Prostate gland (tissue), 2 donors: ENCODE results near the gene MAD1L1. TPM values are rescaled to one million over a fixed set of nuclear protein-coding genes. Genes with fewer than 3 reads are reported as not detected.

Experiments
- DNase-seq: peaks from one replicate; pipeline ENCODE4 v3.0.0-alpha.2; 2019; ENCODE audit warnings: low spot score
- H3K27ac ChIP-seq, 2 donors: fragments of 200-600 bp; sonication (generic); 2 replicates each; pipeline ENCODE4 v1.5.1; 2017 to 2019
- H3K27me3 ChIP-seq: fragments of 200-600 bp; sonication (generic); replicated peaks from 2 replicates; pipeline ENCODE4 v1.5.1; 2019; ENCODE audit not compliant: insufficient read depth
- H3K36me3 ChIP-seq, 2 donors: fragments of 200-600 bp; sonication (generic); 1 replicate in 1 of 2; 2 replicates in 1 of 2; pipeline versions ENCODE4 v1.5.1 to v1.8.1; 2017 to 2019
- H3K4me1 ChIP-seq: fragments of 200-600 bp; sonication (generic); replicated peaks from 2 replicates; pipeline ENCODE4 v1.5.1; 2019
- H3K4me3 ChIP-seq, 2 donors: fragments of 200-600 bp; sonication (generic); 2 replicates each; pipeline ENCODE4 v1.5.1; 2017 to 2019
- H3K9me3 ChIP-seq: fragments of 200-600 bp; sonication (generic); 2 replicates; pipeline ENCODE4 v1.5.1; 2017
- CTCF ChIP-seq, 4 experiments: fragments of 200-600 bp in 2 of 4; fragments of 450-650 bp in 2 of 4; sonication (generic) in 2 of 4; IDR thresholded peaks; 1 replicate in 3 of 4; 2 replicates in 1 of 4; pipeline ENCODE4 v1.5.1; 2016 to 2019; ENCODE audit warnings: antibody characterized with exemption in 4 of 4, mild to moderate bottlenecking in 2 of 4, moderate library complexity in 2 of 4
- POLR2A ChIP-seq: fragments of 450-650 bp; IDR thresholded peaks from one replicate; pipeline ENCODE4 v1.6.1; 2016; ENCODE audit warnings: antibody characterized with exemption, mild to moderate bottlenecking
- POLR2AphosphoS5 ChIP-seq: sonication (generic); formaldehyde crosslinking; IDR thresholded peaks from one replicate; pipeline ENCODE4 v1.6.1; 2017; ENCODE audit warnings: antibody characterized with exemption
- WGBS: methylation state at CpG from one replicate; pipeline ENCODE4 v1.1.5; 2018; 5-methylcytosine and 5-hydroxymethylcytosine counted together
- intact Hi-C: fragments of 100-400 bp; cut with DNase I; formaldehyde crosslinking; loops from one replicate; pipeline ENCODE4 v1.14.2; 2022
- total RNA-seq, 2 donors: library from RNA; depleted of rRNA; stranded (reverse); fragments of >200 nt; gene quantifications; one replicate each; pipeline ENCODE4 v1.1.0, GENCODE V29; 2016

MAD1L1 gene
- total RNA-seq, 2 donors from 2014 or later: 79.3 to 91.9 TPM

DNA sequence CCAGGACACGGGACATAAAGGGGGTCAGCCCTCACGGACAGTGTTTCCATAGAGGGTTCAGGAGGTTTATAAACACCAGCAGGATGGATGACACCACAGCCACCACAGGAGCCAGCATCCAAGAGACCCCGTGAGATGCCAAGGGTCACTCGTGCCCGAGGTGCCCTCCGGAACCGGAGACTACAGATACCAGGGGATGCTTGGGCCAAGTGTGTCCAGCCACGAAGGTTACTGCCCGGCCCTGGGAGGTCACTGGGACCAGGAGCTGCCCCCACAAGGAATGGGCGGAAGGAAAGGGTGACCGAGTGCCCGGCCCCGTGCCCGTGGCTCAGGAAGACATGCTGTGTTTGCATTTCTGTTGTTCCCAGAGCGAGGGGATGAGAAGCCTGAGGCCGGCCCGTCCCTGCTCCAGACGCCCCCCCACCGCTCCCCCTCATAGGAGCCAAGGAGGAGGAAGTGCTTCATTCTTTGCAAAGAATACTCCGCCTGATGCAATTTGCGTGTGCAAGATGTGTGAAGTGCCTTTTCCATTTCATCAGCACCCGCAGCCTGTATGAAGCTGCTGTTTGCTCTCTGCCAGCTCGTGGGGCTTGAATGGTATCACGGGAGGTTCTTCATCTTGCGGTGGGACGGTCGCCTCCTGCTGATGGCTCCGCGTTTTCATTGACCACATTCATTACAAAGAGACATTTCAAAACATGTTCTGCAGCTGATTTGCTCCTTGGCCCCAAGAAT, 386.2 kb downstream of the MAD1L1 start:
- no peaks in the 10 kb centered on the region for H3K9me3 ChIP-seq
- no peaks in the 10 kb centered on the region for H3K4me1 ChIP-seq
- H3K27ac ChIP-seq: no peak overlapping the region
- DNase-seq: no peak
- WGBS: 91% methylated on average over 29 of the region's 29 CpGs
- H3K4me3 ChIP-seq: no peak overlapping the region
- H3K27me3 ChIP-seq: no peaks in the 10 kb centered on the region
- no peaks in the 10 kb centered on the region for H3K36me3 ChIP-seq
- TF ChIP-seq POLR2A (no peak), POLR2AphosphoS5 (no peak), CTCF (IDR thresholded peaks at IDR 0.05) (no peak)
- intact Hi-C loops: no loop called here

GRCh38 chr7:1845536-1846311, 387.0 kb downstream of the MAD1L1 start:
- Histone ChIP-seq H3K4me1 (no peaks in the 10 kb centered on the region), H3K27me3 (no peaks in the 10 kb centered on the region), H3K4me3 (no peak overlapping the region), H3K9me3 (no peaks in the 10 kb centered on the region), H3K36me3 (no peaks in the 10 kb centered on the region), H3K27ac (no peak overlapping the region)
- intact Hi-C loops: no loop called here
- TF ChIP-seq CTCF (IDR thresholded peaks at IDR 0.05): no peak
- no peak for TF ChIP-seq POLR2A
- TF ChIP-seq POLR2AphosphoS5: no peak
- no peak for DNase-seq
- WGBS: 88% methylated on average over 42 of the region's 43 CpGs

DNA sequence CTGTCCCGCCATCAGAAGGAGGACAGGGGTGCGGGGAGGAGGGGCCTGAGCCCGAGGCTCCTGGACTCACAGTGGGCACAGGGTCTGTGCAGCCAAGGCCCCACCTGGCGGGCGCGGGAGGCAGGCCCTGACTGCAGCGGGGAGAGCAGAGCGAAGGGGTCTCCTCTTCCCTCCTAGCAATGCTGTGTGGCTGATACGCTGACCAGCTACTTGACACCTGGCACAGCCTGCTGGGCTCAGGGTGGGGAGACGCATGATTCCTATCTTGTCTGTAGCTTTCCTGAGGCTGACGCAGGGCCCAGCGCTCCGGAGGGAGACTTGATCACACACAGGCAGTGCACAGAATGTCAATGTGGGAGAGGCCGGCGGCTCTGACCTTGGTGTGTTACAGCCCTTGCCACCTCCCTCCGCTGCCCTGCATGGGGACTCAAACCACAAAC, 387.8 kb downstream of the MAD1L1 start:
- Histone ChIP-seq H3K4me1 (no peaks in the 10 kb centered on the region), H3K36me3 (no peaks in the 10 kb centered on the region), H3K4me3 (no peak overlapping the region), H3K9me3 (no peaks in the 10 kb centered on the region), H3K27me3 (no peaks in the 10 kb centered on the region), H3K27ac (no peak overlapping the region)
- TF ChIP-seq POLR2AphosphoS5 (no peak), POLR2A (no peak), CTCF (IDR thresholded peaks at IDR 0.05) (no peak)
- intact Hi-C loops: no loop called here
- DNase-seq: no peak
- 93% methylated on average over 14 of the region's 16 CpGs for WGBS

- Histone ChIP-seq H3K27ac (no peak overlapping the region), H3K4me1 (no peaks in the 10 kb centered on the region), H3K27me3 (no peaks in the 10 kb centered on the region), H3K4me3 (no peak overlapping the region), H3K9me3 (no peaks in the 10 kb centered on the region), H3K36me3 (no peaks in the 10 kb centered on the region)
- WGBS: 87% methylated on average over 26 of the region's 26 CpGs
- DNase-seq: no peak
- intact Hi-C loops: no loop called here
- TF ChIP-seq POLR2A (no peak), CTCF (IDR thresholded peaks at IDR 0.05) (no peak), POLR2AphosphoS5 (no peak)
Observed at GRCh38 chr7:1844336-1844950, 388.3 kb downstream of the MAD1L1 start.
